Measurements from ENCODE around the gene IL1B. TPM values are rescaled to one million over a fixed set of nuclear protein-coding genes. Genes with fewer than 3 reads are reported as not detected.
A peak's percentile ranks its signal among the peaks of the same experiment; 100 is the strongest.

IL1B gene
- total and polyA plus RNA-seq, 2 of the 8 experiments (the other 6 are each of a cell fraction or from before 2014, with no cell fraction given): not detected

GRCh38 chr2:112832841-112833638 lies 3.5 kb downstream of the IL1B start:
- Histone ChIP-seq H3K23me2 (ENCODE audit: low read depth, low read length) (no peaks in the 10 kb centered on the region), H3K27me3 (replicated peaks in 1 of 4; ENCODE audit: control insufficient read depth in 3 of 4, extremely low read depth in 1 of 4, insufficient read depth in 3 of 4, low read length in 3 of 4) (no peaks in the 10 kb centered on the region), H2AFZ (ENCODE audit: low read length) (no peak overlapping the region), H3K79me2 (ENCODE audit: control insufficient read depth in 1 of 2, insufficient read depth in 2 of 2, low read length in 2 of 2) (no peaks in the 10 kb centered on the region), H3K14ac (ENCODE audit: insufficient read length) (no peak overlapping the region), H4K5ac (ENCODE audit: insufficient read length, low read depth, low read length) (no peak overlapping the region), H3K4me2 (ENCODE audit: insufficient read depth in 1 of 2, low read depth in 2 of 2, low read length in 2 of 2) (no peak overlapping the region), H3K56ac (replicated peaks; ENCODE audit: insufficient read length, low read depth, low read length) (no peak overlapping the region), H3K27ac (ENCODE audit: low read depth, low read length) (no peak overlapping the region), H3K4ac (replicated peaks; ENCODE audit: insufficient read length, low read depth, low read length) (no peak overlapping the region), H2AK5ac (ENCODE audit: low read depth, low read length) (no peak overlapping the region), H4K91ac (replicated peaks; ENCODE audit: insufficient read length, low read length) (no peak overlapping the region), H3K4me1 (replicated peaks in 1 of 4; ENCODE audit: control insufficient read depth in 3 of 4, insufficient read depth in 4 of 4, low read length in 3 of 4) (peaks cover 0 to 4% (median 3%) of the 10 kb centered on the region in 4 experiments; a peak in 2 of 7 replicates), H2BK20ac (ENCODE audit: low read length) (no peak overlapping the region), H3K9ac (replicated peaks in 1 of 4; ENCODE audit: extremely low read depth in 1 of 4, low read depth in 3 of 4, low read length in 3 of 4) (no peak overlapping the region), H3K9me3 (ENCODE audit: insufficient read depth in 2 of 2, low read depth in 1 of 2, low read length in 1 of 2) (no peaks in the 10 kb centered on the region), H2BK15ac (ENCODE audit: low read length) (no peak overlapping the region), H4K20me1 (replicated peaks in 1 of 2; ENCODE audit: control insufficient read depth in 1 of 2, insufficient read depth in 2 of 2, low read length in 2 of 2) (no peaks in the 10 kb centered on the region), H3K23ac (ENCODE audit: insufficient read length) (no peak overlapping the region), H2BK12ac (ENCODE audit: low read depth, low read length) (no peak overlapping the region), H3K79me1 (ENCODE audit: low read depth, low read length) (no peaks in the 10 kb centered on the region), H3K36me3 (ENCODE audit: control insufficient read depth in 2 of 4, insufficient read depth in 4 of 4, low read length in 3 of 4) (no peaks in the 10 kb centered on the region), H4K8ac (ENCODE audit: extremely low read depth, insufficient read depth, low read length) (no peak overlapping the region), H3K18ac (ENCODE audit: extremely low read depth, low read length) (no peak overlapping the region), H2BK5ac (ENCODE audit: low read depth, low read length) (no peak overlapping the region), H2BK120ac (replicated peaks; ENCODE audit: low read depth, low read length) (no peak overlapping the region), H3K4me3 (ENCODE audit: extremely low read depth in 1 of 4, insufficient read depth in 2 of 4, low read depth in 3 of 4, low read length in 4 of 4) (no peak overlapping the region)
- DNase-seq (ENCODE audit: low read depth in 1 of 2, low spot score in 2 of 2) (no peak), FAIRE-seq (no peak)
- WGBS, 2 experiments (ENCODE audit: extremely low coverage in 1 of 2, insufficient coverage in 1 of 2, insufficient read length in 1 of 2, insufficient replicate concordance in 2 of 2, low coverage in 1 of 2, low lambda C conversion rate in 2 of 2, missing lambda C conversion rate in 1 of 2): 90% methylated on average over 14 of the region's 14 CpGs; no CpG with 5 or more reads in 1 of the 2 experiments
- TF ChIP-seq RAD21 (IDR thresholded peaks at IDR 0.05 in 1 of 2, conservative IDR thresholded peaks at IDR 0.05 in 1 of 2; ENCODE audit: low read depth in 2 of 2, low read length in 2 of 2) (0 out of 4 replicates have a peak, but pooled peaks of 1 of the 2 experiments have one; percentile 8), PHF8 (conservative IDR thresholded peaks at IDR 0.05; ENCODE audit: low read depth, low read length) (no peak)
- CTCF ChIA-PET (ENCODE audit: partially characterized antibody): interaction anchor here (0.6 to 2.7 kb wide), 8 partner anchors 11 to 126 kb away, joined by 3 to 6 read pairs (median 3); no protein-coding TSS in a partner anchor
- POLR2A ChIA-PET (ENCODE audit: partially characterized antibody): no interaction called here

Measured in H1 (cell line).